B cell (primary cell): ENCODE measurements around the gene MBTD1.

Experiments
- EZH2 ChIP-seq: IDR thresholded peaks from 2 replicates; pipeline ENCODE4 v1.6.1; 2012; ENCODE audit warnings: borderline replicate concordance, low read depth, mild to moderate bottlenecking, moderate library complexity, low read length; ENCODE audit not compliant: insufficient read depth, poor library complexity, severe bottlenecking
- TF ChIP-seq, protein P1 (sequence below): fragments of 200-600 bp; IDR thresholded peaks from one replicate; pipeline ENCODE4 v1.8.0; 2022; ENCODE audit warnings: antibody characterized with exemption, mild to moderate bottlenecking

DNA sequence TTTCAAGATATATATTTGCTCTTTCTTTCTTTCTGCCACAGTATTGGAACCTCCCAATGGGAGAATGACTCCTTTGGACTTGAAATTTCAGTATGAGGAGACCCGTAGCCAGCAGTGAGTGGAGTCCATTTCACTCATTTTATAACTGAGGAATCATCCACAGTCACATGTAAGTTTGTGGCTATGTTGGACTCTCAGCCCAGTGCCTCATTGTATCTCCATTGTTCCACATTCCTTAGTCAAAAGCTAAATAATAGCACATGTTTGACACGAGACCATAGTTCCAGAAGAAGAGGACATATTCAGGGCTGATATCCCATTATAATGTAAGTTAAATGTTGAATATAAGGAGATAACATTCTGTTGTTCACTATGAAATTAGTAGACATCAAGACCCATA, 126.5 kb downstream of the MBTD1 start:
- TF ChIP-seq, protein P1, sequence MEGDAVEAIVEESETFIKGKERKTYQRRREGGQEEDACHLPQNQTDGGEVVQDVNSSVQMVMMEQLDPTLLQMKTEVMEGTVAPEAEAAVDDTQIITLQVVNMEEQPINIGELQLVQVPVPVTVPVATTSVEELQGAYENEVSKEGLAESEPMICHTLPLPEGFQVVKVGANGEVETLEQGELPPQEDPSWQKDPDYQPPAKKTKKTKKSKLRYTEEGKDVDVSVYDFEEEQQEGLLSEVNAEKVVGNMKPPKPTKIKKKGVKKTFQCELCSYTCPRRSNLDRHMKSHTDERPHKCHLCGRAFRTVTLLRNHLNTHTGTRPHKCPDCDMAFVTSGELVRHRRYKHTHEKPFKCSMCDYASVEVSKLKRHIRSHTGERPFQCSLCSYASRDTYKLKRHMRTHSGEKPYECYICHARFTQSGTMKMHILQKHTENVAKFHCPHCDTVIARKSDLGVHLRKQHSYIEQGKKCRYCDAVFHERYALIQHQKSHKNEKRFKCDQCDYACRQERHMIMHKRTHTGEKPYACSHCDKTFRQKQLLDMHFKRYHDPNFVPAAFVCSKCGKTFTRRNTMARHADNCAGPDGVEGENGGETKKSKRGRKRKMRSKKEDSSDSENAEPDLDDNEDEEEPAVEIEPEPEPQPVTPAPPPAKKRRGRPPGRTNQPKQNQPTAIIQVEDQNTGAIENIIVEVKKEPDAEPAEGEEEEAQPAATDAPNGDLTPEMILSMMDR, result no peak
- TF ChIP-seq EZH2, result no peak
